Ovary (tissue), 3 donors: Measurements from ENCODE around the gene MAP2K5.

Source experiments
- EP300 ChIP-seq: sonication (generic); formaldehyde crosslinking; IDR thresholded peaks from one replicate; pipeline ENCODE4 v1.6.1; 2017; ENCODE audit warnings: antibody characterized with exemption
- TF ChIP-seq, protein P1 (sequence below), 3 donors: fragments of 450-650 bp in 2 of 3; fragments of 200-600 bp in 1 of 3; IDR thresholded peaks; one replicate each; pipeline versions ENCODE4 v1.5.1 to v1.8.0; 2016 to 2022; ENCODE audit warnings: antibody characterized with exemption in 3 of 3, mild to moderate bottlenecking in 1 of 3
- donor health status: DM: no; HTN: no; CAD: no.

DNA sequence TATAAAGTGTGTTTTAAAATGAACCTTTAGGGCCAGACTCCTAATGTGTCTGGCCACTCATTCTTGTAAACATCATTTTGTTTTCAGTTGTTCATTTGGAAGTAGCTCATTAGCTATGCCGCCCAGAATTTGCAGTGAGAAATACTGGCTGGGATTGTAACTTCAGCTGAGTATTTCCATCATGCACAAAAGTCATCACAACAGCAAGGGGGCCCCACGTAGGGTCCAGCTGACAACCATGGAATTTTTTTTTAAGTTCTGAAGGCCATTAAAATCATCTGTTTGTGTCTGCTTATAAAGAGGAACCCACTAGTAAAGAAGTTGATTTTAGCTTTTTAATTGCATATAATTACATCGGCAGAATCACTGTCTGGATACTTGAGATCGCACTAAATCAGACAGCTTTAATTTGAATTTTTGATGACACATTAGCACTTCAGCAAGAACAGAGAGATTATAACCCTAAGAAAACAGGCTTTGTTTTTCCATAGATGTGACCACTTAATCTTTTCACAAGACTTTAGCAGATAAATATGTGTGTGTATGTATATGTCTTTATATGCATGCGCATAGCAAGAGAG lies 236.6 kb downstream of the MAP2K5 start:
- TF ChIP-seq EP300: no peak
- TF ChIP-seq, protein P1, sequence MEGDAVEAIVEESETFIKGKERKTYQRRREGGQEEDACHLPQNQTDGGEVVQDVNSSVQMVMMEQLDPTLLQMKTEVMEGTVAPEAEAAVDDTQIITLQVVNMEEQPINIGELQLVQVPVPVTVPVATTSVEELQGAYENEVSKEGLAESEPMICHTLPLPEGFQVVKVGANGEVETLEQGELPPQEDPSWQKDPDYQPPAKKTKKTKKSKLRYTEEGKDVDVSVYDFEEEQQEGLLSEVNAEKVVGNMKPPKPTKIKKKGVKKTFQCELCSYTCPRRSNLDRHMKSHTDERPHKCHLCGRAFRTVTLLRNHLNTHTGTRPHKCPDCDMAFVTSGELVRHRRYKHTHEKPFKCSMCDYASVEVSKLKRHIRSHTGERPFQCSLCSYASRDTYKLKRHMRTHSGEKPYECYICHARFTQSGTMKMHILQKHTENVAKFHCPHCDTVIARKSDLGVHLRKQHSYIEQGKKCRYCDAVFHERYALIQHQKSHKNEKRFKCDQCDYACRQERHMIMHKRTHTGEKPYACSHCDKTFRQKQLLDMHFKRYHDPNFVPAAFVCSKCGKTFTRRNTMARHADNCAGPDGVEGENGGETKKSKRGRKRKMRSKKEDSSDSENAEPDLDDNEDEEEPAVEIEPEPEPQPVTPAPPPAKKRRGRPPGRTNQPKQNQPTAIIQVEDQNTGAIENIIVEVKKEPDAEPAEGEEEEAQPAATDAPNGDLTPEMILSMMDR (IDR thresholded peaks at IDR 0.05): no peak
